ENCODE results near the gene IMMP2L. TPM values are rescaled to one million over a fixed set of nuclear protein-coding genes. Genes with fewer than 3 reads are reported as not detected.
"Not testable (repeated sequence)": the region's sequence is repeated elsewhere in the genome, so short reads cannot be mapped to it uniquely, and the experiment has no call there.

Gene IMMP2L
- total RNA-seq, 1 donor from 2014 or later: 11.1 TPM

DNA sequence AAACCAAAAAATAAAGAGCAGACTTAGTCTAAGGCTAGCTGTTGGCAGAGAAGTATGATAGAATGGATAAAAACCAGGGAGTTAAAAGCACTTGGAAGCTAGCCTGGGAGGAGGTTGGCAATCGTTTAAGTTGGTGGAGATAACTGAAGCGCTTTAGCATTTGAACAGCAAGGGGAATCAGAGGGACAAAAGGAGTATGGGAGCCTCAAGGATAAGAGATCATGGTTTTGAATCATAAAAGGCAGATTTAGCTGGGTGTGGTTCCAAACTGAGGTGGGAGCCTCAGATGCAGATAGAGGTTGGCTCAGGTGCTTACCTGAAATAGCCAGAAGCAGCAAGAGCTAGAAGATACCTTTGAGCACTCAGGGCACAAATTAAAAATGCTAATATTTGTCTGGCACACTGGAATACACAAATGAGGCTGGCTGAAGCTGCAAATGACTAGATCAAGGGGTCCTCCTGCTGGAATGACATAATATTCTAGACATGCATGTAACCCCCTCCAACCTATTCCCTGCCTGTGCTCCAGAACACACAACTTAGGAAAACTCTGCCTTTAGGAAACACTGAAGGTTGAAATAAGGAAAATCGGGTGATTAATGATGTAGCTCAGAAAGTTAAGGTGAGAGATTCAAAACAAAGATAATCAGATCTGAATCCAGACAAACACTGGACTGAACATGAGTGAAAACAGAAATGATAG is 843.6 kb downstream of the IMMP2L start:
- no peak for DNase-seq (ENCODE audit: extremely low read depth, low read depth, low spot score)

DNA sequence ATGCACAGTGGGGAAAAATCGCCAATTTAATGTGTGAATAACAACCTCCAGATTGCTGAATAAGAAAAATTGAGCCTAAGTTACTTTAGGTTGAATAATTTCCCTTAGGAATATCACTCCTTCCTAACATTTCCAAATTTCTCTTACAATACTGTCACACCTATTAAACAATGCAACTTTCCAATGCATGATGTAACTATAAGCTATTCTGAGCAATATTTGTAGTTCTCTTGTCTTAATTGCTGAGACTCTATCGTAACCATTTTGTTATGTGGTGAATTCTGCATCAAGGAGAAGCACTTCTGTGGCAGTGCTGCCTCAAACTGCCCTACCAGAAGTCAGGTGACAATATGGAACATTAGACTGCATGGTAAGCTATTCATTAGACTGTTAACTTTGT is 858.1 kb downstream of the IMMP2L start:
- DNase-seq (ENCODE audit: extremely low read depth, low read depth, low spot score): no peak

DNA sequence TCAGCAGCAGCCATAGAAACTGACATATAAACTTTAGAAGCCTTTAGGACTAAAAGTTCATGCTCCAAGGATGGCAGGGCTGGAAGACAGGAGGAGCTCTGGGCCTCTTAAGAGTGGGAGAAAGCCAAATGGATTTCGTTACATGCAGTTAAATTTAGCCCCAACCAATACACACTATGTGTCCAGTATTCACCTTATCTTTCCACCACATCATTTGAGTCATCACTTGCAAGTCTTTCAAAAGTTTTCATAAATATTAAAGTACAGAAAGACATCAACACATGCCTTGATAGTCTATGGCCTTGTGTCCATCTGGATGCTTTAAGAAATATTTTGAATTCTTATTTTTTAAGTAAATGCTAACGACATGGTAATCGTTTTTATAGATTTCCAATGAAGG is 863.7 kb downstream of the IMMP2L start:
- no peak for DNase-seq (ENCODE audit: extremely low read depth, low read depth, low spot score)

GRCh38 chr7:110693344-110693743 is 868.9 kb downstream of the IMMP2L start:
- no peak for DNase-seq (ENCODE audit: extremely low read depth, low read depth, low spot score)

- no peak for DNase-seq (ENCODE audit: extremely low read depth, low read depth, low spot score)
These were observed 873.4 kb downstream of the IMMP2L start for GRCh38 chr7:110688908-110689307.

DNA sequence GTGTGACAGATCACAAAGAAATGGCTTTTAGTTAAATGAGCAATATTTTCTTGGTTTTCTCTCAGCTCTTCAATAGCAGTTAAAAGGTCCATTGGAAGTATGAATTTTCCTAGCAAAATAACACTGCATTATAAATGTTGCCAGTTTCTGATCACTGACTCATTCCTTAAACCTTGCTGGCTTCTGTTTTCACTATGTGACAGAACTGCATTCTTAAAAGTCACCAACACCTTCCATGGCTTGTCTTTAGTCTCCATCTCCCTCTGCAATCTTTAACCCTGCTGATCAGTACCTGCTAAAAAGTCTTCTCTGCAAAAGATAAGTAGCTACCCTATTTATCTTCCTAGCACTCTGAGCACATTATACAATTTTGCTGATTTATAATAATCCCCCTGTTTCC is 876.4 kb downstream of the IMMP2L start:
- DNase-seq (ENCODE audit: extremely low read depth, low read depth, low spot score): no peak

DNA sequence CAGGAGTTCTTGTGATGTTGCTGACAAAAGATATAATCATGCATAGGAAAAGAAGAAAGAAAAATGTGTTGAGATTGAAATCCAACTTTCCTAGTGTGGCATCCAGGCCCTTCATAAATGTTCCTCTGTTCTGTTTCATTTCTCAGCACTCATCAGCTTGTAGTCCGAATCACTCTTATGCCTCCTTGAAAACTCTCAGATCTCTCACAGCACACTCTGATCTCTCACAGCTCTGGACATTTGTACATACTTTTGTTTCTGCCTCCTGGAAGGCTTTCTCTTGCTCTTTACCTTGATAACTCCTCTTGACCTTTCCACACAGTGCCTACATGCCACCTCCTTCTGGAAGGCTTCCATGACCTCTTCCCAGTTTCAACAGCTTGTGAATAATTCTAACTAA is 880.4 kb downstream of the IMMP2L start:
- DNase-seq (ENCODE audit: extremely low read depth, low read depth, low spot score): no peak

DNA sequence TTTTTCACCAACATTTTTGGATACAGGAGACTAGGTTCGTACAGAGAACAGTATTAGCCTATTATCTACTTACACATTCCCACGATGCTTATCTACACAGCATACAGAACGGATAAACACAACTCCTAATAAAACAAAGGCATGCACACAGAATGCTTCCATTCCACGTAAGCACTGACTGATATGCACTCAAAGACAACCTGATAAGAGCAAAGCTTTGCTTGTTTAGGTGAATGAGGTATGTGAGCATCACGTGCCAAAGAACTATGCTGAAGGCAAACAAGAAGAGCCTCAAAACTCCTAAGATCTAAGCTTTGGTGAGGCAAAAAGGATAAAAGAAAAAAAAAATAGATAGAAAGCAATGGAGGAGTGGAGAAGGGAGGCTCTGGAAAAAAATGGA is 884.9 kb downstream of the IMMP2L start:
- DNase-seq (ENCODE audit: extremely low read depth, low read depth, low spot score): no peak

DNA sequence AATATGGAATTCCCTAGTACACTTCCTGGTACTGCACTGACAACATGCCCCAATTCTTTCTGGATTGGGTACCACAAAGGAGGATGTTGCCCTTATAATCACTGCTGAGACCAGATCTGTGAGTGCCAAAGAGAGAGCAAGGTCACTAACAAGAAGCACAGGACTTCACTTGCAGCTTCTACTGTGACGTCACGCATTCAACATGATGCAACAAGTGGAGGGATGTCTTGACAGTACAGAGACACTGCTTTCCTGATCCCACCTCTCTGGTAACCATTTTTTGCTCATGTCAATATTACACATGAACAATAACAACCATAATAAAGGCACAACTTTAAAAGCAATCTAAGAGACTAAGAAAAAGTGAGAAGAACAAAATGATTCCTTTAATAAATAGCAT is 885.5 kb downstream of the IMMP2L start:
- no peak for DNase-seq (ENCODE audit: extremely low read depth, low read depth, low spot score)

GRCh38 chr7:110675383-110676103 is 886.7 kb downstream of the IMMP2L start:
- no peak for DNase-seq (ENCODE audit: extremely low read depth, low read depth, low spot score)

GRCh38 chr7:110673148-110673547 is 889.1 kb downstream of the IMMP2L start:
- no peak for DNase-seq (ENCODE audit: extremely low read depth, low read depth, low spot score)

- DNase-seq (ENCODE audit: extremely low read depth, low read depth, low spot score): no peak
These were observed 892.9 kb downstream of the IMMP2L start for GRCh38 chr7:110669410-110669809.

- no peak for DNase-seq (ENCODE audit: extremely low read depth, low read depth, low spot score)
These were observed 897.5 kb downstream of the IMMP2L start for GRCh38 chr7:110664803-110665202.

DNA sequence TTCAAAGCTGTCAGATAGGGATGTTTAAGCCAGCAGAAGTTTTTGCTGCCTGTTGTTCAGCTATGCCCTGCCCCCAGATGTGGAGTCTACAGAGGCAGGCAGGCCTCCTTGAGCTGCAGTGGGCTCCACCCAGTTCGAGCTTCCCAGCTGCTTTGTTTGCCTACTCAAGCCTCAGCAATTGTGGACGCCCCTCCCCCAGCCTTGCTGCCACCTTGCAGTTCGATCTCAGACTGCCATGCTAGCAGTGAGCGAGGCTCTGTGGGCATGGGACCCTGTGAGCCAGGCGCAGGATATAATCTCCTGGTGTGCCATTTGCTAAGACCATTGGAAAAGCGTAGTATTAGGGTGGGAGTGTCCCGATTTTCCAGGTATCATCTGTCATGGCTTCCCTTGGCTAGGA is 901.7 kb downstream of the IMMP2L start:
- DNase-seq (ENCODE audit: extremely low read depth, low read depth, low spot score): not testable (repeated sequence)

- no peak for DNase-seq (ENCODE audit: extremely low read depth, low read depth, low spot score)
These were observed 912.0 kb downstream of the IMMP2L start for GRCh38 chr7:110650328-110650727.

DNA sequence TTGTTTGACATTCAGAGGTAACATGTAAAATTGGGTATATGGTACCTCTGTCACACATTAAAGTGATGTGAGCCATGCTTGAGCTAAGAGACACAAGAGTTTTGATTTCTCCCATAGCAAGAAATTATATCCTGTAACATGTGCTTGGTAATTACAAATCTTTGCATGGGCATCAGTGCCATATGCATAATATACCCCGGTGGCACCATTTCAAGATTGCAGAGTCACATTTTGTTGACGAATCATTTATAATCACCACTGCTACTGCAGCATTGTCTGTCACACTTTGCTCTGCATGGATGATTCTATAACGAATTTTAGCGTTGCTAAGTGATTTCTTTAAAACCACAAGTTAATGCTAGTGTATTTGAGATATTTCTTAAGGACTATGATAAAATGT is 915.0 kb downstream of the IMMP2L start:
- no peak for DNase-seq (ENCODE audit: extremely low read depth, low read depth, low spot score)

- DNase-seq (ENCODE audit: extremely low read depth, low read depth, low spot score): no peak
These were observed 915.5 kb downstream of the IMMP2L start for GRCh38 chr7:110646804-110647203.

DNA sequence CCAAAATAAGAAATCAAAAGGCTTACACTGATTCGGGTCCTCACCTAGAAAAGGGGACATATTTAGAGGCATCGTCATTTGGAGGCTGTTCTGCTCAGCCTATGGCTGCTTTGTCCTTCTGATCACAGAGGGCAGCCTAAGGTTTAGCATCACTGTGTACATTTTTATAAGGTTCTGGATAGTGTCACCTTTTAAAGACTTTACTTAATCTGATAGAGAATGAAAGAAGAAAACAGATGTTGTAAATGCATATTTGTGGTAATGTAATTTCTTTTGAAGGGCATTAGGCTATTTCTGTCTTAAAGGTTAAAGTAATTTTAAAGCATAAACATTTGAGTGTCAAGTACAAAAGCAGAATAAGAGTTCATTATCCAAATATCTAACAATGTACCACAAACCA is 916.7 kb downstream of the IMMP2L start:
- DNase-seq (ENCODE audit: extremely low read depth, low read depth, low spot score): no peak

GRCh38 chr7:110645060-110645459 is 917.2 kb downstream of the IMMP2L start:
- DNase-seq (ENCODE audit: extremely low read depth, low read depth, low spot score): no peak

- DNase-seq (ENCODE audit: extremely low read depth, low read depth, low spot score): no peak
These were observed 925.0 kb downstream of the IMMP2L start for GRCh38 chr7:110637252-110637651.

GRCh38 chr7:110633313-110633712 is 929.0 kb downstream of the IMMP2L start:
- no peak for DNase-seq (ENCODE audit: extremely low read depth, low read depth, low spot score)

- no peak for DNase-seq (ENCODE audit: extremely low read depth, low read depth, low spot score)
These were observed 935.9 kb downstream of the IMMP2L start for GRCh38 chr7:110626414-110626813.
